ENCODE data around the gene ITGB3. TPM values are rescaled to one million over a fixed set of nuclear protein-coding genes. Genes with fewer than 3 reads are reported as not detected.

ITGB3 gene
- total RNA-seq, 1 donor from 2014 or later: 149 TPM

DNA sequence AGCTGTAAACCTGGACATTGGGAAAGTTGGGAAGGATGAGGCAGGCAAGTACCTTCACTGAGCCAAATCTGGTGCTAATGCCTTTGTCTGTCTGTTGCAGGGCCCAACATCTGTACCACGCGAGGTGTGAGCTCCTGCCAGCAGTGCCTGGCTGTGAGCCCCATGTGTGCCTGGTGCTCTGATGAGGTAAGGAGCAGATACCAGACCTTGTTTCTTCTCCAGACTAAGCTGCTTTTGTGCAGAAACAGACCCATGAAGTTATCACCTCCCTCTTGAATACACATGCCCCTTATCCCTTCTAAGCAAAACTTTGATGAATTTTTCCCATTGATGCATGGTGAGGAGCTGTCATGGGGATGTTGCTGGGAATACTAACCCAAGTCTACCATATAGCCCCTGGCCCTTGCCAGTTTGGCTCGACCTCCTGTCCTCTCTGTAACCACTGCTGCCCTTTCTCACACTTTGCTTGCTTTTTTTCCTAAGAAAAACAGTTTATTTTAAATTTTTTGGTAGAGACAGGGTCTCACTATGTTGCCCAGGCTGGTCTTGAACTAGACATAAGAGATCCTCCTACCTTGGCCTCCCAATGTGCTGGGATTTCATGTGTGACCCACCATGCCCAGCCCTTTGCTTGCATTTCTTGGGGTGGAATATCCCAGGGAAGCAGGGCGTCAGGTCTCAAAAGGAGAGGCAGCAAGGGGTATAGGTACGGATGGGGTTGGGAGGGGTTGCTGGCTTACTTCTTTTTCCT is 20.9 kb downstream of the ITGB3 start:
- no peak for DNase-seq (ENCODE audit: low read depth in 2 of 2)

DNA sequence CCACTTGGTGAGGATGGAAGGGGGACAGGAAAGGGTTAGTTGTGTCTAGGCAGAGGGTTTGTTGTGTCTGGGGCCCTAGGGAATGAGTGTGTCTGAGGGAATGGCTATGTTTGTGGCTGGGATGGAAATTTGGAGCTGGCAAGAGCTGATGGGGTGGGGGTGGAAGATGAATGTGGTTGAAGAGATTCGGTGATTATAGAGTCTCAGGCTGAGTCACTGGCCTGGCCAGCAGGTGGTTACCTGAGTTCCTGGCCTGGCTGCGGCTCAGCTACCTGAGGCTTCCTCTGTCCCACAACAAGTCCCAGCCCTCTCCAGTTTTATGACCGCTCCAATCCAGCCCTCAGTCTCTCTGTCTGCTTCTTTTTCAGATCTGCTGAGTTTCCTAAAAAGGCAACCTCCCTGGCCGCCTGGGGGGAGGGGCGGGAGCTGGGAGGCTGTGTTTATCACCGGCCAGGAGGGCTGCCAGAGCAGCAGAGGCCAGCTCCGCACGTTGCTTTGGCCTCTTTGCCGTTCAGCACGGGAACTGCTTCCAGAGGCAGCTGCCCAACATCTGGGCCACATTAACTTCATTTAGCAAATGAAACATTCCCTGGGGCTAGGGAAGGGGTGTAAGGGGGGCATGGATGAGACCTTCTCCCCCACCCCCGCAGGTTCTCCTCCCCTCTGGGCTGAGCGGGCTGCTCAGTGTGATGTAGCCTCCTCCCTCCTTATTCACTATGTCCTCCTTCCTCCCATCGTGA is 21.8 kb downstream of the ITGB3 start:
- DNase-seq (ENCODE audit: low read depth in 2 of 2): no peak

DNA sequence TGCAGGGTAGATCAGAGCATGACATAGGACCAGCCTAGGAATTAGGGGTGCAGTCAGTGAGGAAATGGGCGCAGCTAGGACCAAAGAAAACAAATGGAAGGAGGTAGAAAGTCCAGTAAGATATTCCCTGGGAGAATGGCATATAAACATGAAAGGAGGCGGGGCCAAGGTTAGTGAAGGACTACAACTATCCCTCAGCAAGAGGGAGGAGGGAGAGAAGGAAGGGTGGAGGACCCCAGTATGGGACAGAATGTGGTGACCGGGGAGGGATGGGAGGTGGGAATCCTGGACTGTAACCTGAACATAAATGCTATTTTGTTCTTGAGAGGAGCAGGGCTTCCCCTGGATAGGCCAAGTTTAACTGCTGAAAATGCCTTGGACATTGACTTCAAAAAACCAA is 22.8 kb downstream of the ITGB3 start:
- no peak for DNase-seq (ENCODE audit: low read depth in 2 of 2)

DNA sequence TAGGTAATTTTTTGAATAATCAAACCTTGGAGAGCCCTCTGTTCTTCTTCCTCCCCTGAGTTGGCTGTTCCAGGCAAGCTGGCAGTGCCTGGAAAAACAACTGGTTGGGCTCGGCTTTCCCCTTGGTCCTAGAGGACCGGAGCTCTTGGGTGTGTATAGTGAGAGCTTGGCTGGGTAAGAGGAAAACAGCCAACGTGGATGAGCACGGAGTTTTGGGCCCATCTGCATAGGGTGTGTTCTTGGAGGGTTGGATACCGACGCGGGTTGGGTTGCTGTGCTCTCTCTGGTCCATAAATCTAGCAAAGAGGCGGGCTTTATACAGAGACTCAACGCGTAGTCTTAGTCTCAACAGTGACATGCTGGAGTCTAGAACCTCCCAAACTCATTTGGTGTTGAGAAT is 23.2 kb downstream of the ITGB3 start:
- peak; percentile 81 to 88 for DNase-seq (ENCODE audit: low read depth in 2 of 2)

DNA sequence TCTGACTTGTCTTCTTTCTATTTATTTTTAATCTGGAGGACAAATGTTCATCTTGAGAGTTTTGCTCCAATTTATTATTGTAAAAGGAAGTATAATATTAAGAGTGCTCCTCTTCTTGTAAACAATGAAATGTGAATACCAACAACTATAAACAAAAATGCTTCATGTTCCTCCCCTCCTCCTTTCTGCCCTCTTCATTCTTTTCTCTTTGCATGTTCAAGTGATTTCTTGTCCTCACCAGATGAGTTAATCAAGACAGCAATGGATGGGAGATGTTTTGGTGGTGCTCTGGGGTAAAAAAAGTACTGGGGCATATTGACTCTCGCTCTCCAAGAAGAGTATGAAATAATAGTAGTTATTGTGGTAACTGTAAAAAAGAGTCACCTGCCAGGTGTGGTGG is 24.3 kb downstream of the ITGB3 start:
- no peak for DNase-seq (ENCODE audit: low read depth in 2 of 2)

DNA sequence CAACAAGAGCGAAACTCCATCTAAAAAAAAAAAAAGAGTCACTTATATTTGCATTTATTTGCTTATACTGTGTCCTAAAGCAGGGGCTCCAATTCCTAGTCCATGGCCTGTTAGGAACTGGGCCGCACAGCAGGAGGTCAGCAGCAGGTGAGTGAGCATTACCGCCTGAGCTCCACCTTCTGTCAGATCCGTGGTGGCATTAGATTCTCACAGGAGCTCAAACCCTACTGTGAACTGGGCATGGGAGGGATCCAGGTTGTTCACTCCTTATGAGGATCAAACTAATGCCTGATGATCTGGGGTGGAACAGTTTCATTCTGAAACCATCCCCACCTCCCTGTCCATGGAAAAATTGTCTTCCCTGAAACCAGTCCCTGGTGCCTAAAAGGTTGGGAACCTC is 24.9 kb downstream of the ITGB3 start:
- no peak for DNase-seq (ENCODE audit: low read depth in 2 of 2)

DNA sequence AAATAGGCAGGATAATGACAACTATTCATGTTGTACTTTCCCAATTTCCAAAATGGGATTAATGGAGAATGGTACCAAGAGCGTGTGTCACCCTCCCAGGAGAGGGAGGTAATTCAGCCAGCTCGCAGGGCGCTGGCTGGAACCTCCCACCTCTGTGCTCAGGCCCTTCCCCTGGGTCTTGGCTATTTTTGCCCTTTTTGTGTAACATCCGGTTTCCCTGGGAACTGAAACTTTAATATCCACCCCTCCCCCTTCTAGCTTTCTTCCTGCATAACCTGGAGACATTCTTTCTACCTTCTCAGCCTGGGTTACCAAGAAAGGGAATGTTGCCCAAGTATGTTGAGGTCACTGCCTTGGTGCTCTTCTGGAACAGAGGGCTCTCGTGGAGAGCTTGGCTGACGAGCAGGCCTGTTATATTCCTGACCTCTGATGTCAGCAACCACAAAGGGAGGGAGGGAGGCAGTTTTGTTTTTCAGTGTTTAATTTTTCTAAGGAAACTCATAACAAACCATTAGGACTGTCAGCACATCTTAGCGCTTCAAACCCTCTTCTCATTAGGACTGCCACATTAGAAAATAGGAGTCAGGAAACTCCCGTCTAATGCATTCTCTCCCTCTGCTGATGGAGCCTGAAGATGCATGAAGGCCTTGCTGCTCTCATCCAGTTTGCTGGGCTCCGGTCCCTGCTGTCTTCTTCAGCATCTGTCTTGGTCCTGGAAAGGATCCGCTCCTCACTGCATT is 25.6 kb downstream of the ITGB3 start:
- peak in 1 of 2 donors; percentile 83 for DNase-seq (ENCODE audit: low read depth in 2 of 2)

DNA sequence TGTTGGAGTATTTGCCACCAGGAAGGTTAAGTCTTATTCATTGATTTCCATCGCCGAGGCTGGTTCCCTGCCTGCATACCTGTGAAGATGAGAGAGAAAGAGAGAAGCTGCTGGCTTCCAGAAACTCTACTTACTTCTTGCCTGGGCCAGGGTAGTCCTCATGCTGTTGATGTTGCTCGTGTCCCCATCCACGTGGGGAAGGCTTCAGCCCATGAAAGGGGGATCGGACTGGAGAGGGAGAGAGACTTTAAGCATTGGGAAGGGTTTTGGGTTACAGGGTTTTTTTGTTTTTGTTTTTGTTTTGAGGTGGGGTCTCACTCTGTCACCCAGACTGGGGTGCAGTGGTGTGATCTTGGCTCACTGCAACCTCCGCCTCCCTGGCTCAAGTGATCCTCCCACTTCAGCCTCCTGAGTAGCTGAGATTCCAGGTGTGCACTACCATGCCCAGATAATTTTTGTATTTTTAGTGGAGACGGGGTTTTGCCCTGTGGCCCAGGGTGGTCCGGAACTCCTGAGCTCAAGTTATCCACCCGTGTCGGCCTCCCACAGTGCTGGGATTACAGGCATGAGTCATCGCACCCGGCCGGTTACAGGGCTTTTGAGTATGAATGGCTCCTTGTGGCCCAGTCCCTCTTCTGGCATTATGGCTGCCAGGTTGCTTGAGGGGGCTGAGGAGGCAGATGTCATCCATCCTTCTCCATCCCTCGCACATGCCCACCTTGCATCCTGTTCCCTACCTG is 26.6 kb downstream of the ITGB3 start:
- DNase-seq (ENCODE audit: low read depth in 2 of 2): no peak

DNA sequence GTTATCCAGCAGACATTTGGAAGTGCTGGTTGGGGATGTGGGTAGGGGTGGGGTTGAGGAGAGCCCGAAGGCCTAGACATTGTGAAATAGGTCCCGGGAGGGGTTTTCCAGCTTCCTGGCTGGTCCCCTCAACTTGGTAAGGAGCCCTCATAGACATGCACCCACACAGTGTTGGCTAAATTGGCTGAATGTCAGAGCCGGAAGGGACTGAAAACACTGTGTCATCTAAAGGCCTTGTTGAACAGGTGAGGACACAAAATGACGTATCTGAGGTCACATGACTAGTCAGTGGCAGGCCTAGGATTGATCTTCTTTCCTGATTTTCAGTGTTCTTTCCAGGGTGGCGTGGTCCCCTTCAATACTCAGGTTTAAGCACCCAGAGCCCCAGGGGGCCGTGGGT is 27.6 kb downstream of the ITGB3 start:
- DNase-seq (ENCODE audit: low read depth in 2 of 2): no peak

DNA sequence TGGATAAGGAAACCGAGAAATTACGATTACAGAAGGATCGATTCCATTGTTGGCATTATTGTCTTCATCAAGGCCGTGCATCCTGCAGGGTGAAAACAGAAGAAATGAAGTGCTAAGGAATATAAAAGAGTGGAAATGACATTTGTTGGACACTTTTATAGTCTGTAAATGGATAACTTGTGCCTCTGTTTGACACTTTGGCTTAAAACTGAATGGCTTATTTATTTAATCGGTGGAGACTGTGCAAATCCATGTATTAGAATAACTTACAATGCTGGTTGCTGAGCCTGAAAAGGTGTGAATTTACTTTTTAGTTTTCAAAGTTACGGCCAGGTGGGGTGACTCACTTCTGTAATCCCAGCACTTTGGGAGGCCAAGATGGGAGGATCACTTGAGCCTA is 31.4 kb downstream of the ITGB3 start:
- DNase-seq (ENCODE audit: low read depth in 2 of 2): no peak

DNA sequence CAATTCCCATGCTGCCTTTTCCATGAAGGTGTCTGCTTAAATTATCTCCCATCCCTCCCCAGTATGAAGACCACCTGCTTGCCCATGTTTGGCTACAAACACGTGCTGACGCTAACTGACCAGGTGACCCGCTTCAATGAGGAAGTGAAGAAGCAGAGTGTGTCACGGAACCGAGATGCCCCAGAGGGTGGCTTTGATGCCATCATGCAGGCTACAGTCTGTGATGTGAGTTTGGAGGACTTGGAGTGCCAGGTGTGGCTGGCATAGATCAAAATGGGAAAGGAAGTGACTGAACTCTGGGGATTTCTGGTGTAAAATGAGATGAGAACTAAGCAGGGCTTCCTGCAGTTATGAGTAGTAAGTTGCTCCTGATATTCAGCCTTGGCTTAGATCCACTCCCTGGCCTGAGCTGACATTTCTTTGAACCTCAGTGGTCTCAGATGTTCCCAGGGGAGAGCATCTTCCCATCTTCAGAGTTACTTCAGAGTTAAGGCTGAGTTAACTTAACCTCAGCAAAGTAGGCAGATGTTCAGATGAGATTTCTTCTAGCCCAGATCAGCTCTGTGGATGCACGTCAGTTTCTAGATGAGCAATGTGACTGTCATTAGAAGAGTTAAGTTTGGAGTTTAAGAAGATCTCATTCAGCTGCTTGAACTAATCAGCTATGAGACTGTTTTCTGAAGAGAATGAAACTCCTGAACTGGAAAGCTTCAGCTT is 32.7 kb downstream of the ITGB3 start:
- DNase-seq (ENCODE audit: low read depth in 2 of 2): peak in 1 of 2 donors; percentile 35

DNA sequence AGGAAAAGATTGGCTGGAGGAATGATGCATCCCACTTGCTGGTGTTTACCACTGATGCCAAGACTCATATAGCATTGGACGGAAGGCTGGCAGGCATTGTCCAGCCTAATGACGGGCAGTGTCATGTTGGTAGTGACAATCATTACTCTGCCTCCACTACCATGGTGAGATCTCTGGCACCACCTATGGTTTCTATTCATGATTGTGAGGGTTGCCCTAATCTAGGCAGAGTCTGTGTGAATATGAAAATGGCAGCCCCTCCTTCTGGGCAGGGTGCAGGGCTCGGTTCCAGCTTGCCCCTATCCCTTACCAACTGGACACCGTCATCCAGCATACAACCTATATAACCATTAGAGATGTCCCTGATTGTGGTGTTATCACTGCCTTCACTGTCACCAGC is 33.4 kb downstream of the ITGB3 start:
- DNase-seq (ENCODE audit: low read depth in 2 of 2): no peak

DNA sequence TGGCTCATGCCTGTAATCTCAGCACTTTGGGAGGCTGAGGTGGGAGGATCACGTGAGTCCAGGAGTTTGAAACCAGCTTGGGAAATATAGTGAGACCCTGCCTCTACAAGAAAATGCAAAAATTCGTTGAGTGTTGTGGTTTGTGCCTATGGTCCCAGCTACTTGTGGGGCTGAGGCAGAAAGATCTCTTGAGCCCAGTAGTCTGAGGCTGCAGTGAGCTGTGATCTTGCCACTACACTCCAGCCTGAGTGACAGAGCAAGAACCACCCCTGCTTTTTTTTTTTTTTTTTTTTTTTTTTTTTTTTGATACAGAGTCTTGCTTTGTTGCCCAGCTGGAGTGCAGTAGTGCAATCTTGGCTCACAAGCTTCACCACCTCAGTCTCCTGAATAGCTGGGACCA is 34.0 kb downstream of the ITGB3 start:
- no peak for DNase-seq (ENCODE audit: low read depth in 2 of 2)

DNA sequence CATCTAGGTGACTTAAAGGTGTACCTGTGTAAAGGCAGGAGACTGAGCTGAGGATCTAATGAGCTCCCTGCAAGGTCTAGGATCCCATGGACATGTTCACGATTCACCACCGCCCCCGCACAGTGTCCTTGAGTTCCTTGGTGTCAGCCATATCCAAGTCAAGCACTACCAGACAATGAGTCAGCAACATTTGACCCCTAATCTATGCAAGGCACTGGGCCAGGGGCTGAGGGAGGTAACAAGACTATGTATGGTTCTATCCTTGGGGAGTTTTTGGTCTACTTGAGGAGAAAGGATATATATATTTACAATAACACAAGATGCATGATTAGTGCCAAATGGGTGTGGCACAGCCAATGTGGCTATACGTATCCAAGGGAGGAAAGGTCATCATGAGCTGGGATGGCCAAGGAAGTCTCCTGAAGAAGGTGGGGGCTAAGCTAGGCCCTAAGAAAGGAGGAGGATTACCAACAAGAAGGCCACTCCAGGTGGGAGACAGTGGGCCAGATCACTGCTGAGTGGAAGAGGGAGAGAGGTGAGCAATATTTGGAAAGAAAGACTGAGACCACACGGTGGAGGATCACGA is 35.0 kb downstream of the ITGB3 start:
- no peak for DNase-seq (ENCODE audit: low read depth in 2 of 2)

DNA sequence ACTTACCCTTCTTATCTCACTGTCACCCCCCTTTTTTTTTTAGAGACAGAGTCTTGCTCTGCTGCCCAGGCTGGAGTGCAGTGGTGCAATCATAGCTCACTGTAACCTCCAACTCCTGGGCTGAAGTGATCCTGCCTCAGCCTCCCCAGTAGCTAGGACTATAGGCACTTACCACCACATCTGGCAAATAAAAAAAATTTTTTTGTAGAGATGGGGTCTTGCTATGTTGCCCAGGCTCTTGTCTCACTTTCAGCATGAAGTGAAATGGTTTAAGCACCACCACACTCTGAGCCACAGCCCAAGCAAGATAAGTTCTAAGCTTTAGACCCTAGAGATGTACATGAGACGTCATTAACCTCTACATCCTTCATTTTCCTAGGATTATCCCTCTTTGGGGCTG is 35.7 kb downstream of the ITGB3 start:
- no peak for DNase-seq (ENCODE audit: low read depth in 2 of 2)

DNA sequence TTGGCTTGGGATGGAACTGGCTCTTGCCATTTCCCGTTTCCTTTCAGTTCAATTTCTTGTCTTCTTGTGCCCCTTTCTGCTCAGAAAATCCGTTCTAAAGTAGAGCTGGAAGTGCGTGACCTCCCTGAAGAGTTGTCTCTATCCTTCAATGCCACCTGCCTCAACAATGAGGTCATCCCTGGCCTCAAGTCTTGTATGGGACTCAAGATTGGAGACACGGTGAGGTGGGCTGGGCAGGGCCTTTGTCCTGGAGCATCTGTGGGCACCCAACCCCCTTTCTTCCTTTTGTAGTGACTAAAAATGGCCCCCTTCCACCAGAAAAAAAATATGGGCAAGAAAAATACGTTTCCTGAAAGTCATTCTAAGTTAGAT is 37.2 kb downstream of the ITGB3 start:
- DNase-seq (ENCODE audit: low read depth in 2 of 2): no peak

DNA sequence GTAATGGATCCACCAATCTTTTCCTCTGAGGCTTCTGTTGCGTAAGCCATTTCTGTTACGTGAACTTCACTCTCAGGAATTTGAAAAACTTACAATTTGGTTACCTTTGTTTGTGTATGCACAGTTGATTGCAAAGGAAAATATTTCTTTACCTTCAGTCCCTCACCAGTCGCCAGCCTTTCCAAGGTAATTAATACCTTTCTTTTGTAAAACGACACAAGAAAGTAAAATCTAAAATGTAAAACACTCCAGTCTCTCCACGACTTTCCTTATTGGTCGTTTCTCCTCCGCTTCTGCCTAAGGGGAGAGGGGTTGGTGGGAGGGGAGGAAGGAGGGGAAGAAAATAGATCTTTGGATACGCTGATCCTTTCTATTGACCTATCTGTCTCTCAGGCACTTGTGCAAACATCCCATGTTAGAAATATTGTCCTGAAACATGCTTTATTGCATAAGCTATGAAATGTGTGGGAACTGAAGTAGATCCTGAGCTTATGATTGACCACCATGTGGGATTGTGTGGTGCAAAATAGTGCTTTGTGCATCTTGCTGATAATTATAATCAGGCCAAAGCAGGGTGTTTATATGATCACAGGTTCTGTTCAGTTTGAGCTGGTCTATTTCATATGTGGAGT is 37.7 kb downstream of the ITGB3 start:
- no peak for DNase-seq (ENCODE audit: low read depth in 2 of 2)

DNA sequence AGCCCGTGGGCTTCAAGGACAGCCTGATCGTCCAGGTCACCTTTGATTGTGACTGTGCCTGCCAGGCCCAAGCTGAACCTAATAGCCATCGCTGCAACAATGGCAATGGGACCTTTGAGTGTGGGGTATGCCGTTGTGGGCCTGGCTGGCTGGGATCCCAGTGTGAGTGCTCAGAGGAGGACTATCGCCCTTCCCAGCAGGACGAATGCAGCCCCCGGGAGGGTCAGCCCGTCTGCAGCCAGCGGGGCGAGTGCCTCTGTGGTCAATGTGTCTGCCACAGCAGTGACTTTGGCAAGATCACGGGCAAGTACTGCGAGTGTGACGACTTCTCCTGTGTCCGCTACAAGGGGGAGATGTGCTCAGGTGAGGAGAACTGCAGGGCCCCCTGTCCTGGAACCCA is 38.6 kb downstream of the ITGB3 start:
- DNase-seq (ENCODE audit: low read depth in 2 of 2): no peak

DNA sequence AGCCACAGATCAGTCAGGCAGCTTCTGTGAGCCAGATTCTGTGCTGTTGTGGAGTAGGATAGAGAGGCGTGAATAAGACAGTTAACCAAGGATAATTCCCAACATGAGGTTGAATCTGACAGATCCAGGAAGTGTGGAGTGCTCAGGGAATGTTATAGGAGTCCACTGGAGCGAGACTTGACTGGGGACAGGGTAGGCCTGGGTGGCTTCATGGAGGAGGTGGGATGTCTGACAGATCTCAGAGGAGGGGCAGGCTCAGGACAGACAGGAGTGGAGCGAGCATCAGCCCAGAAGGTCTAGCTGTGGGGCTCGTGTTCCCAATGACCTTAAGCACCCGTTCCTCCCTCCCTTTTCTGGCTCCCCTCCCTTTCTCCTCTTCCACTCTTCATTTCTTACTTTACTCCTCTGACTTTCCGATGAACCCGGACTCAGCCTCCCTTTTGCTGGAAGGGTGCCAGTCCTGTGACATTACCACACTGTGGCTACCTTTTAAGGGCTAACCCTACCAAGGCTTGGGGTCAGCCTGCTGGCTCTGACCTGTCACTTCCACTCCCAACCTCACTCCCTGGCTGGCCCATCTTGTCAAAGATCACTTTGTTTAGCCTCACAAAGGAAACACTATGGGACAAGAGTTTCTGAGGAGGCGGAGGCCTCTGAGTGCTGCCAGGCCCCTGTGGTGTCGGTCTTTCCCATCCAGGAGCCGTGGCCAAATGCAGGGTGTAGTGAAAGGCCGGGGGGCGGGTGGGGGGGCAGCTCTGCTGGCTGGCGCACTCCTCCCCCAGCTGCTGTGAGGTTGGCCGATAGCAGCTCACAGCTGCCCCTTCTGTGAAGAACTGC is 41.6 kb downstream of the ITGB3 start:
- DNase-seq (ENCODE audit: low read depth in 2 of 2): no peak

DNA sequence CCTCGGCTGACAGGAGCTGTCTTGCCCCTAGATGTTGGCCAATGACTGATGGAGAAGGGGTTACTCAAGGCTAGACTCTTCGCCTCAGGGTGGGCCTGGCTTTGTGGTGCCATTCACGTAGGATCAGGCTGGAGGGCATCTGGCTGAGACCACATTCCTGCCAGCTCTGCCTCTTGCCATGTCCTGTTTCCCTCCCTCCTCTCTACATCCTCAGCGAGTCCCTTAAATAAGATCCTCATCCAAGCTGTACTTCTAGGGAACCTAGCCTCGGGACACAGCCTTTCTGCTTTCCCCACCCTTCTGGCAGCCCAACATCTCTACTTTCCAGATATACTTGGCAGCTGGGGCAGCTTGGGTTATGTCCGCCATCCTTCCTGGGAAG is 42.2 kb downstream of the ITGB3 start:
- DNase-seq (ENCODE audit: low read depth in 2 of 2): no peak

Data from dermis microvascular lymphatic vessel endothelial cell (primary cell).